ENCODE measurements around the gene MED16.

DNA sequence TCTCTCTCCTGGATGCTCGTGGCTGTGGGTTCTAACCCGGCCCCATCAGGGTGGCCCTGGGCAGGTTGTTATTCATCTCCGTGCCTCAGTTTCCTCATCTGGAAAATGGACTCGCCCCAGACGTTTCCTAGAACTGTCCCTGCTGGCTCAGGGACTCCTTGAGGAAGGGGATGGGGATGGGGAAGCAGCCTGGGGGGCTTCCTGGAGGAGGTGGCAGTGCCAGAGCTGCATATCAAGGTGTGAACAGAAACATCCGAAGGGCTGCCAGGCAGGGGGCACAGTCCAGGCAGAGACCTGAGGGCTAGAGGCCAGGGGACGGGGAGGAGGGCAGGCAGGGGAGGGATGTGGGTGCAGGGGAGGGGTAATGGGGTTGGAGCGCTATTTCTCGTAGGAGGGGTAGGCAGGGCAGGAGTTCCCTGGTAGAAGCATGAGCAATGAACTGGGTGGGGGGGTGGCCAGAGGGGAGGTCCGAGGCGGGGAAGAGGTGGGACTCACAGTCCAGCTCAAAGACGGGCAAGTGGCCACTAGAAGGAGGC, 44.5 kb downstream of the MED16 start:
- TF ChIP-seq CTCF (conservative IDR thresholded peaks at IDR 0.05; ENCODE audit: low read depth, low read length), result no peak
- TF ChIP-seq MAZ (IDR thresholded peaks at IDR 0.05; ENCODE audit: borderline replicate concordance, low read depth, low read length), result no peak
- TF ChIP-seq MAFK (IDR thresholded peaks at IDR 0.05; ENCODE audit: low read depth, low read length), result no peak
- no peak for TF ChIP-seq ELK1 (IDR thresholded peaks at IDR 0.05; ENCODE audit: borderline replicate concordance, low read depth, low read length)
- no peak for TF ChIP-seq POLR2A (IDR thresholded peaks at IDR 0.05; ENCODE audit: low read depth, low read length)
- TF ChIP-seq CEBPB (IDR thresholded peaks at IDR 0.05; ENCODE audit: low read depth, low read length), result no peak
- TF ChIP-seq RAD21 (IDR thresholded peaks at IDR 0.05; ENCODE audit: low read length), result no peak
- no peak for TF ChIP-seq USF2 (IDR thresholded peaks at IDR 0.05; ENCODE audit: low read depth, low read length)
- TF ChIP-seq BHLHE40 (IDR thresholded peaks at IDR 0.05; ENCODE audit: low read depth, low read length), result no peak
- no peak for TF ChIP-seq MXI1 (IDR thresholded peaks at IDR 0.05; ENCODE audit: borderline replicate concordance, low read depth, low read length)
- no peak for TF ChIP-seq SMC3 (IDR thresholded peaks at IDR 0.05; ENCODE audit: low read depth, low read length)
- TF ChIP-seq RCOR1 (IDR thresholded peaks at IDR 0.05; ENCODE audit: insufficient replicate concordance, low read length), result no peak
- no peak for TF ChIP-seq NFE2L2 (IDR thresholded peaks at IDR 0.05; ENCODE audit: low read depth, low read length)
- TF ChIP-seq FOS (IDR thresholded peaks at IDR 0.05; ENCODE audit: low read depth, low read length), result no peak

All from IMR-90 (cell line).